ENCODE measurements around the gene VSTM1. TPM values are rescaled to one million over a fixed set of nuclear protein-coding genes. Genes with fewer than 3 reads are reported as not detected.

VSTM1 gene
- total RNA-seq, 1 donor from 2014 or later: 1.1 TPM

DNA sequence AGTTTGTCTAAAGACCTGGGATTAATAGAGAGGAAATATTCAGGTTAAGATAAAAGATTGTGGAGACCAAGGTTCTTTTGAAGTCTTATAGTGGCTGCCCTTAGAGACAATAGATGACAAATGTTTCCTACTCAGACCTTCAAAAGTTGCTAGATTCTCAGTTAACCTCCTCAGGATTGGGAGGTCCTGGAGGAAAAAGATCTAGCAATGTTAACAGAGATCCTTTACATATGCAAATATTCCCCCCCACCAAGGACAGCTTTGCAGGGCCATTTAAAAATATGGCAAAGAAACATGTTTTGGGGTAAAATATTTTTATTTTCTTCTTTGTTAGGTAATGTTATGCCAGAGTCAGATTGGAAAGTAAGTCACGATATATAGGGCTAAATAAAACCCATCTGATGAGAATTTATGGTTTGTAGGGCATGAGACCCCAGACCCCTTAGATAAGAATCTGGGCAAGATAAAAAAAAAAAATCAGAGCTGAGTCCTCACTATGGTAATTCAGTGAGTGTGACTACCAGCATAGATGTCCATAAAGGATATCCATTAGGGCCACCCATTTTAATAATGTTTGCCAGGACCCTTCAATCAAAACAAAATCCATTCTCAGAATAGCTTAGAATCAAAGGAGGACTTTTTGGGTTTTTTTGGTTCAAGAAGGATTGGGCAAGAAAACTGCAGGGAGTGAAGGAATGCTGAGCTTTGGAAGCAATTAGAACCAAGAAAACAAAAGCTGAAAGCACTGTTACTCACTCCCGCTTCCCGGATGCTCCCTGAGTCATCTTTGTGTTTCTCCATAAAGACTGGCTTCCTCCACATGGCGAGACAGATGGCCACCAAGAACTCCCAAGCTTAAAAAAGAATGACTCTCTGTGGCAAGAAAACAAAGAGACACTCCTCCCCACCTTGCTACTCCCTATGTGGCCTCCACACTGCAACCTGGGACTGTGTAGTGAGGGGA lies 28.2 kb downstream of the VSTM1 start:
- Histone ChIP-seq H3K4me3 (no peak overlapping the region), H3K36me3 (no peaks in the 10 kb centered on the region), H3K4me1 (no peaks in the 10 kb centered on the region), H3K9me3 (no peaks in the 10 kb centered on the region), H3K27ac (no peak overlapping the region), H3K27me3 (no peaks in the 10 kb centered on the region)
- DNase-seq (no peak), ATAC-seq (no peak)
- intact Hi-C loops (cut with DNase I): no loop called here
- TF ChIP-seq, protein P1, sequence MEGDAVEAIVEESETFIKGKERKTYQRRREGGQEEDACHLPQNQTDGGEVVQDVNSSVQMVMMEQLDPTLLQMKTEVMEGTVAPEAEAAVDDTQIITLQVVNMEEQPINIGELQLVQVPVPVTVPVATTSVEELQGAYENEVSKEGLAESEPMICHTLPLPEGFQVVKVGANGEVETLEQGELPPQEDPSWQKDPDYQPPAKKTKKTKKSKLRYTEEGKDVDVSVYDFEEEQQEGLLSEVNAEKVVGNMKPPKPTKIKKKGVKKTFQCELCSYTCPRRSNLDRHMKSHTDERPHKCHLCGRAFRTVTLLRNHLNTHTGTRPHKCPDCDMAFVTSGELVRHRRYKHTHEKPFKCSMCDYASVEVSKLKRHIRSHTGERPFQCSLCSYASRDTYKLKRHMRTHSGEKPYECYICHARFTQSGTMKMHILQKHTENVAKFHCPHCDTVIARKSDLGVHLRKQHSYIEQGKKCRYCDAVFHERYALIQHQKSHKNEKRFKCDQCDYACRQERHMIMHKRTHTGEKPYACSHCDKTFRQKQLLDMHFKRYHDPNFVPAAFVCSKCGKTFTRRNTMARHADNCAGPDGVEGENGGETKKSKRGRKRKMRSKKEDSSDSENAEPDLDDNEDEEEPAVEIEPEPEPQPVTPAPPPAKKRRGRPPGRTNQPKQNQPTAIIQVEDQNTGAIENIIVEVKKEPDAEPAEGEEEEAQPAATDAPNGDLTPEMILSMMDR (IDR thresholded peaks at IDR 0.05): no peak

DNA sequence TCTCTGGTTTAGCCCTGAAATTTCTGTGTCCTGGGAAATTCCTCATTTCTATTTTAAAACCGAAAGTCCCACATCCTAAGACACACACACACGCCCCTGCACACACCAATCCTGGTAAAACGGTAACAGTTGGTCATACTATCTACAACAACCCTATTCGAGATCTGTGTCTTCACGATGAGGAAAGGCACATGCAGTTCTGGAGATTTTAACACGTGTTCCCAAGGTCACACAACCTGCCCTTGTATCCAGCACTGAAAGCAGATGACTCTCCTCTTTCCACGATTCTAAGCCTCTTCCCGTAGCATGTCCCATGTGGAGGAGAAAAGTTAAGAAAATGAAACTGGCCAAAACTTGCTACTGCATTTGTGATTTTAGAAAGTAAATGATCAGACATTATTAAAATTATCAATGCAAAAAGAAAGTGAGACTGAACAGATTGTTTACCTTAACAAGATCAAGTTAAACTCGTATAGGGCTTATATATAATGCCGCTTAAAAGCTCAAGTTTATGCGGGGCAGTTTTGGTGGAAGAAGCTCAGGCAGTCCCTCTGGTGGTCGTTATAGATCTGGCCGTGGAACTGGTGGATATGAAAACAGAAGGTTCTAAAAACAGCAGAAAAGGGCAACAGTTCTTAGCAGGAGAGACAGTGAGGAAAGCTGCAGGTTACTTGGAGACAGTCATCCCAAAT lies 32.7 kb downstream of the VSTM1 start:
- DNase-seq: no peak
- Histone ChIP-seq H3K36me3 (no peaks in the 10 kb centered on the region), H3K4me1 (no peaks in the 10 kb centered on the region), H3K27me3 (no peaks in the 10 kb centered on the region), H3K9me3 (no peaks in the 10 kb centered on the region), H3K27ac (no peak overlapping the region), H3K4me3 (peak overlapping the region; percentile 13)
- ATAC-seq: no peak
- intact Hi-C loops (cut with DNase I): no loop called here
- TF ChIP-seq, protein P1 (IDR thresholded peaks at IDR 0.05): peak; percentile 35

DNA sequence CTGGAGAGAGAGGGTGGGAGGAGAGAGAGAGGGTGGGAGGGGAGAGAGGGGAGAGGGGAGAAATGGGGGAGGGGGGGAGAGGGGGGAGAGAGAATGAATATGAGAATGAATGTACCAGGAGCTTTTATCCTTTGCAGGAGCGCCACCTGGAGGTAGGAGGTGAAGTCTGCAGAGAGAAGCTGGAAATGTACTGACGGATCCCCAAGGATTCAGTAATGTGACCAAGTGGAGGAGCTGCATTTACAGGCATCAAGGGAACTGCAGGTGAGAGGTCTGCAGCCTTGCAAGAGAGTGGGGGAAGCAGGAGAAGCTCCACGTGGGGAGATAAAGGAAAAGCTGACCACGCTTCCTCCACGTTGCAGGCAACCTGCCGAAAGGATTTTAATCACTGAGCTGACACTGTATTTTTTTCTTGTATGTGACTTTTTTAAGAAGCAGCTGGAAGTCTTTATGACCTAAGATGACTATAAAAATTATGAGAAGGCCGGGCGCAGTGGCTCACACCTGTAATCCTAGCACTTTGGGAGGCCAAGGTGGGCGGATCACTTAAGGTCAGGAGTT lies 33.7 kb downstream of the VSTM1 start:
- Histone ChIP-seq H3K4me3 (no peak overlapping the region), H3K4me1 (no peaks in the 10 kb centered on the region), H3K9me3 (no peaks in the 10 kb centered on the region), H3K27me3 (peaks cover under 1% of the 10 kb centered on the region), H3K36me3 (no peaks in the 10 kb centered on the region), H3K27ac (no peak overlapping the region)
- peak; percentile 86 for ATAC-seq
- intact Hi-C loops (cut with DNase I): loop anchor here (10.0 kb wide), 1 partner anchor 125 kb away; the partner anchor contains the start of gene CACNG7
- DNase-seq: no peak
- TF ChIP-seq, protein P1 (IDR thresholded peaks at IDR 0.05): peak; percentile 64

DNA sequence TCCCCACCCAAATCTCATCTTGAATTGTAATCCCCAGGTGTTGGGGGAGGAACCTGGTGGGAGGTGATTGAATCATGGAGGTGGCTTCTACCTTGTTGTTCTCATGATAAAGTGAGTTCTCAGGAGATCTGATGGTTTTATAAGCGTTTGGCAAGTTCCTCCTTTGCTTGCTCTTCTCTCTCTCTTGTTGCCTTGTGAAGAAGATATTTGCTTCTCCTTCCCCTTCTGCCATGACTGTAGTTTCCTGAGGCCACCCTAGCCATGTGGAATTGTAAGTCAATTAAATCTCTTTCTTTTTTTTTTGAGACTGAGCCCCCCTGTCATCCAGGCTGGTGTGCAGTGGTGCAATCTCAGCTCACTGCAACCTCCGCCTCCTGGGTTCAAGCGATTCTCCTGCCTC lies 34.4 kb downstream of the VSTM1 start:
- Histone ChIP-seq H3K9me3 (no peaks in the 10 kb centered on the region), H3K4me3 (no peak overlapping the region), H3K27ac (no peak overlapping the region), H3K4me1 (no peaks in the 10 kb centered on the region), H3K36me3 (no peaks in the 10 kb centered on the region), H3K27me3 (peaks cover 6% of the 10 kb centered on the region)
- intact Hi-C loops (cut with DNase I): loop anchor here (10.0 kb wide), 1 partner anchor 124 kb away; the partner anchor contains the start of gene CACNG7
- TF ChIP-seq, protein P1 (IDR thresholded peaks at IDR 0.05): no peak
- no peak for DNase-seq
- ATAC-seq: peak; percentile 36

DNA sequence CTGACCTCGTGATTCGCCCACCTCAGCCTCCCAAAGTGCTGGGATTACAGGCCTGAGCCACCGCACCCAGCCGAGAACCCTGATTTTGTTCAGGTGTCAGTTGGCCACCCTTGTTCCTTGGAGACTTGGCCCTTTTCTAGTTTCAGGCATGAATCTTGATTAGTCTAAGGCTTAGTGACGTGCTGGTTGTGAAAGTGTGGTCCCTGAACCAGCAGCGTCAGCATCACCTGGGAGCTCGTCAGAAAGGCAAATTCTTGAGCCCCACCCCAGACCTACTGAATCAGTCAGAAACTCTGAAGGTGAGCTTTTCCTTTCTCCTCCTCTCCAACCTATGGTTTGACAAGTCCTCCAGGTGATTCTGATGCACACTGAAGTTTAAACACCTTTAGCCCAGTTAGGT lies 37.0 kb downstream of the VSTM1 start:
- Histone ChIP-seq H3K27me3 (peaks cover 15% of the 10 kb centered on the region), H3K4me3 (no peak overlapping the region), H3K9me3 (no peaks in the 10 kb centered on the region), H3K4me1 (no peaks in the 10 kb centered on the region), H3K36me3 (no peaks in the 10 kb centered on the region), H3K27ac (no peak overlapping the region)
- DNase-seq (no peak), ATAC-seq (no peak)
- intact Hi-C loops (cut with DNase I): loop anchor here (10.0 kb wide), 1 partner anchor 122 kb away; the partner anchor contains the start of gene CACNG7
- TF ChIP-seq, protein P1 (IDR thresholded peaks at IDR 0.05): no peak

Data from upper lobe of right lung (tissue), 1 donor.